WTC11 (cell line): ENCODE measurements around the gene EPB41. TPM values are rescaled to one million over a fixed set of nuclear protein-coding genes. Genes with fewer than 3 reads are reported as not detected.

Source experiments
- ATAC-seq: fragments of 200-7000 bp; cut with Tn5 transposase; 2 replicates; pipeline ENCODE4 v1.10.0; 2021; ENCODE audit warnings: mild to moderate bottlenecking, moderate library complexity
- CTCF ChIA-PET: fragments of 300-600 bp; sonication (Branson Sonifier 250); formaldehyde crosslinking; loops from one replicate; lab custom pipeline; 2021; ENCODE audit warnings: antibody characterized with exemption; lab: Charles Lee
- POLR2A ChIA-PET: fragments of 350-600 bp; sonication (Branson Sonifier 250); formaldehyde crosslinking; loops from one replicate; lab custom pipeline; 2021; ENCODE audit warnings: antibody characterized with exemption; lab: Charles Lee
- DNase-seq: peaks from one replicate; pipeline ENCODE4 v3.0.0; 2021; ENCODE audit warnings: low spot score
- H3K27ac Mint-ChIP-seq: 2 replicates; pipeline ENCODE4 v1.8.0; 2021; ENCODE audit warnings: mixed read lengths
- H3K27me3 Mint-ChIP-seq: 2 replicates; pipeline ENCODE4 v1.8.0; 2021; ENCODE audit warnings: low read depth, mild to moderate bottlenecking, moderate library complexity, mixed read lengths
- H3K36me3 Mint-ChIP-seq: 2 replicates; pipeline ENCODE4 v1.8.0; 2021; ENCODE audit warnings: mixed read lengths
- H3K4me1 Mint-ChIP-seq: 2 replicates; pipeline ENCODE4 v1.8.0; 2022; ENCODE audit warnings: mixed read lengths
- H3K4me3 Mint-ChIP-seq: 2 replicates; pipeline ENCODE4 v1.8.0; 2021; ENCODE audit warnings: mild to moderate bottlenecking, moderate library complexity, mixed read lengths
- H3K9me3 Mint-ChIP-seq: 2 replicates; pipeline ENCODE4 v1.8.0; 2021; ENCODE audit warnings: mixed read lengths
- AR ChIP-seq: fragments of 250-450 bp; sonication (Bioruptor Pico); IDR thresholded peaks from 2 replicates; pipeline ENCODE4 v1.9.0; 2021; ENCODE audit warnings: mild to moderate bottlenecking
- E2F4 ChIP-seq: sonication (generic); formaldehyde crosslinking; IDR thresholded peaks from 2 replicates; pipeline ENCODE4 v1.8.1; 2022; ENCODE audit warnings: low read depth, mild to moderate bottlenecking, moderate library complexity, missing genetic modification reagents, borderline replicate concordance
- ESRRA ChIP-seq: sonication (generic); formaldehyde crosslinking; IDR thresholded peaks from 2 replicates; pipeline ENCODE4 v1.8.1; 2022; ENCODE audit warnings: mild to moderate bottlenecking, missing genetic modification reagents, borderline replicate concordance
- FOXP1 ChIP-seq: sonication (generic); formaldehyde crosslinking; IDR thresholded peaks from 2 replicates; pipeline ENCODE4 v1.8.0; 2022; ENCODE audit warnings: missing genetic modification reagents, mild to moderate bottlenecking, moderate library complexity, borderline replicate concordance
- HMGA2 ChIP-seq: fragments of 250-450 bp; sonication (Bioruptor Pico); IDR thresholded peaks from 2 replicates; pipeline ENCODE4 v1.4.0; 2021; ENCODE audit warnings: mild to moderate bottlenecking, moderate library complexity
- IRF2 ChIP-seq: sonication (generic); formaldehyde crosslinking; IDR thresholded peaks from 2 replicates; pipeline ENCODE4 v1.8.0; 2022; ENCODE audit warnings: low read depth, missing genetic modification reagents, borderline replicate concordance
- KAT7 ChIP-seq: sonication (generic); formaldehyde crosslinking; IDR thresholded peaks from 2 replicates; pipeline ENCODE4 v1.8.1; 2023; ENCODE audit warnings: missing genetic modification reagents, mild to moderate bottlenecking, borderline replicate concordance
- MAX ChIP-seq: sonication (generic); formaldehyde crosslinking; IDR thresholded peaks from 2 replicates; pipeline ENCODE4 v1.8.0; 2022; ENCODE audit warnings: mild to moderate bottlenecking, missing genetic modification reagents
- MLX ChIP-seq: sonication (generic); formaldehyde crosslinking; IDR thresholded peaks from 2 replicates; pipeline ENCODE4 v1.8.1; 2023; ENCODE audit warnings: mild to moderate bottlenecking, missing genetic modification reagents, moderate library complexity
- NFE2L1 ChIP-seq: sonication (generic); formaldehyde crosslinking; IDR thresholded peaks from 2 replicates; pipeline ENCODE4 v1.8.1; 2023; ENCODE audit warnings: missing genetic modification reagents
- NR3C1 ChIP-seq: sonication (generic); formaldehyde crosslinking; conservative IDR thresholded peaks from 2 replicates; pipeline ENCODE4 v1.8.1; 2023; ENCODE audit warnings: low read depth, mild to moderate bottlenecking, missing genetic modification reagents
- PREB ChIP-seq: sonication (generic); formaldehyde crosslinking; IDR thresholded peaks from 2 replicates; pipeline ENCODE4 v1.8.1; 2022; ENCODE audit warnings: mild to moderate bottlenecking, missing genetic modification reagents, moderate library complexity, borderline replicate concordance
- PRRX2 ChIP-seq: fragments of 250-450 bp; sonication (Bioruptor Pico); IDR thresholded peaks from 2 replicates; pipeline ENCODE4 v1.8.0; 2021; ENCODE audit warnings: mild to moderate bottlenecking
- SMAD4 ChIP-seq: sonication (generic); formaldehyde crosslinking; IDR thresholded peaks from 2 replicates; pipeline ENCODE4 v1.8.0; 2022; ENCODE audit warnings: mild to moderate bottlenecking, missing genetic modification reagents
- SOX15 ChIP-seq: fragments of 250-450 bp; sonication (Bioruptor Pico); IDR thresholded peaks from 2 replicates; pipeline ENCODE4 v1.9.0; 2021; ENCODE audit warnings: mild to moderate bottlenecking
- SP1 ChIP-seq: sonication (generic); formaldehyde crosslinking; conservative IDR thresholded peaks from 2 replicates; pipeline ENCODE4 v1.8.1; 2022; ENCODE audit warnings: missing genetic modification reagents
- TCF7 ChIP-seq: sonication (generic); formaldehyde crosslinking; IDR thresholded peaks from 2 replicates; pipeline ENCODE4 v1.8.0; 2022; ENCODE audit warnings: mild to moderate bottlenecking, low read depth, missing genetic modification reagents, moderate library complexity
- USF1 ChIP-seq: sonication (generic); formaldehyde crosslinking; IDR thresholded peaks from 2 replicates; pipeline ENCODE4 v1.8.0; 2022; ENCODE audit warnings: mild to moderate bottlenecking, missing genetic modification reagents
- ZNF416 ChIP-seq: fragments of 250-450 bp; sonication (Bioruptor Pico); IDR thresholded peaks from 2 replicates; pipeline ENCODE4 v1.9.0; 2021; ENCODE audit warnings: mild to moderate bottlenecking, inconsistent platforms
- total RNA-seq: library from RNA; stranded (reverse); gene quantifications from 3 replicates; pipeline ENCODE4 v1.2.3, GENCODE V29; 2021

The EPB41 gene
- total RNA-seq, 1 experiment from 2014 or later = 85.0 TPM

GRCh38 chr1:29112705-29113412, 198.5 kb downstream of the EPB41 start:
- Mint-ChIP-seq H3K4me3 (no peak overlapping the region; the same call in 1 of the 2 replicates), H3K9me3 (no peaks in the 10 kb centered on the region), H3K27me3 (no peaks in the 10 kb centered on the region), H3K27ac (peak overlapping the region; percentile 66; the same call in 1 of the 2 replicates), H3K36me3 (peaks cover 12% of the 10 kb centered on the region), H3K4me1 (peaks cover 22% of the 10 kb centered on the region)
- ChIA-PET CTCF (interaction anchor here (1.1 to 2.8 kb wide), 8 partner anchors 10 to 236 kb away, joined by 4 to 27 read pairs (median 8); partner anchors contain the start of genes SRSF4 and TMEM200B), POLR2A (interaction anchor here (1.1 to 1.5 kb wide), 2 partner anchors 9 to 69 kb away, joined by 5 to 6 read pairs; partner anchors contain the start of gene SRSF4)
- ATAC-seq (peak; percentile 75), DNase-seq (no peak)
- TF ChIP-seq FOXP1 (CRISPR knock-in tag) (no peak), USF1 (CRISPR knock-in tag) (no peak), AR (CRISPR knock-in tag) (no peak)

GRCh38 chr1:29113413-29114117, 199.2 kb downstream of the EPB41 start:
- ATAC-seq (peak; percentile 14; the same call in 1 of the 2 replicates), DNase-seq (no peak)
- Mint-ChIP-seq H3K27me3 (no peaks in the 10 kb centered on the region), H3K36me3 (peaks cover 12% of the 10 kb centered on the region), H3K4me3 (no peak overlapping the region), H3K4me1 (peaks cover 22% of the 10 kb centered on the region), H3K27ac (no peak overlapping the region), H3K9me3 (no peaks in the 10 kb centered on the region)
- POLR2A ChIA-PET = interaction anchor here (1.1 to 1.5 kb wide), 2 partner anchors 8 to 68 kb away, joined by 5 to 6 read pairs; partner anchors contain the start of gene SRSF4
- CTCF ChIA-PET = interaction anchor here (0.9 to 2.8 kb wide), 8 partner anchors 9 to 236 kb away, joined by 3 to 27 read pairs (median 8); partner anchors contain the start of gene TMEM200B
- TF ChIP-seq HMGA2 (CRISPR knock-in tag) = no peak
- no peak for TF ChIP-seq ESRRA
- no peak for TF ChIP-seq SMAD4 (CRISPR knock-in tag)
- TF ChIP-seq USF1 (CRISPR knock-in tag) = no peak
- TF ChIP-seq NR3C1 (CRISPR knock-in tag) = no peak
- no peak for TF ChIP-seq NFE2L1
- no peak for TF ChIP-seq IRF2 (CRISPR knock-in tag)
- no peak for TF ChIP-seq MAX (CRISPR knock-in tag)
- TF ChIP-seq PRRX2 (CRISPR knock-in tag) = no peak
- no peak for TF ChIP-seq ZNF416 (CRISPR knock-in tag)
- no peak for TF ChIP-seq KAT7
- no peak for TF ChIP-seq MLX (CRISPR knock-in tag)
- no peak for TF ChIP-seq SP1 (CRISPR knock-in tag)
- TF ChIP-seq SOX15 (CRISPR knock-in tag) = no peak
- no peak for TF ChIP-seq E2F4 (CRISPR knock-in tag)
- TF ChIP-seq TCF7 = no peak
- no peak for TF ChIP-seq PREB (CRISPR knock-in tag)
